Activated CD4-positive, alpha-beta T cell treated with anti-CD3 and anti-CD28 coated beads for 36 hours (primary cell): ENCODE results near the gene SDSL. TPM values are rescaled to one million over a fixed set of nuclear protein-coding genes. Genes with fewer than 3 reads are reported as not detected.

Experiments
- ATAC-seq: fragments of 200-7000 bp; cut with Tn5 transposase; one replicate; pipeline ENCODE4 v1.10.0; 2021; ENCODE audit warnings: mild to moderate bottlenecking, moderate library complexity
- CTCF ChIA-PET: fragments of 350-600 bp; sonication (Branson Sonifier 250); formaldehyde crosslinking; loops from one replicate; lab custom pipeline; 2021; ENCODE audit warnings: antibody characterized with exemption; lab: Charles Lee
- POLR2A ChIA-PET: fragments of 350-600 bp; sonication (Branson Sonifier 250); formaldehyde crosslinking; loops from one replicate; lab custom pipeline; 2021; ENCODE audit warnings: antibody characterized with exemption, inconsistent platforms; lab: Charles Lee
- DNase-seq: peaks from one replicate; pipeline ENCODE4 v3.0.0-alpha.2; 2020
- H3K27ac Mint-ChIP-seq: one replicate; pipeline ENCODE4 v1.8.0; 2021; ENCODE audit warnings: mixed read lengths
- H3K27me3 Mint-ChIP-seq: one replicate; pipeline ENCODE4 v1.8.0; 2021; ENCODE audit warnings: mixed read lengths
- H3K36me3 Mint-ChIP-seq: one replicate; pipeline ENCODE4 v1.8.0; 2021; ENCODE audit warnings: low read depth, mixed read lengths
- H3K4me1 Mint-ChIP-seq: one replicate; pipeline ENCODE4 v1.8.0; 2021; ENCODE audit warnings: mixed read lengths
- H3K4me3 Mint-ChIP-seq: one replicate; pipeline ENCODE4 v1.8.0; 2021; ENCODE audit warnings: mild to moderate bottlenecking, moderate library complexity, mixed read lengths
- H3K9me3 Mint-ChIP-seq: one replicate; pipeline ENCODE4 v1.8.0; 2021; ENCODE audit warnings: low read depth, mixed read lengths
- intact Hi-C, 2 experiments: fragments of 100-400 bp; cut with DNase I in 1 of 2; cut with micrococcal nuclease in 1 of 2; formaldehyde crosslinking; loops; one replicate each; pipeline versions ENCODE4 v1.14.2 to v1.15.1; 2022 to 2024; cut with DNase I, micrococcal nuclease
- total RNA-seq, 2 experiments: library from RNA; stranded (reverse); gene quantifications; one replicate each; pipeline ENCODE4 v1.2.3, GENCODE V29; 2021

The SDSL gene
- total RNA-seq, 2 experiments from 2014 or later = 1.5 to 3.9 TPM

DNA sequence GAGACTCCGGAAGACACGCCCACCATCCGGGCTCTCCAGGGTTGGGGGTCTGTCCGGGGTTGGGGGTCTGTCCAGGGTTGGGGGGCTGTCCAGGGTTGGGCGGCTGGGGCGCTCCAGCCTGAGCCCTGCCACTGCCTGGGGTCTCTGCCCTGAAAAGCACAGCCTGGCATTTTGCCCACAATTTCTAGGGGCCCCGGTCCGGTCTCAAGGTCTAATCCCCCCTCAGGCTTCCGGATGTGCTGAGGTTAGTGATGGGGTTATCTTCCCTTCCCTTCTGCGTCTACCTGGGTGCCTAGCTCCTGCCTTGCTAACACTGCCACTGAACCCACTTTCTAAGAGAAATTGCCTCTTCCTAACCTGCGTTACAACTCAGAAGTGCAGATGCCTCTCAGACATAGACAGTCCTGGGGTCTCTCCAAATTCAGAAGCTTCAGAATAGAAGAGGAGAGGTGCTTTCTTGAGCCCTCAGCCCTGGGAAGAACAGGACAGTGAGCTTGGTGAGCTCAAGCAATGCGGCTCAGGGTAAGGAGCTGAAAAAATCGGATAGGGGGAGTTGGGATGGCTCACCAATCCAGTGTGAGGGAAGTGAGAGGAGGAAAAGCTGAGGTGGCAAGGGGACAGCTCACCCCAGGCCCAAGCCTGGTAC lies 43.8 kb downstream of the SDSL start:
- Mint-ChIP-seq H3K4me1 (peaks cover 23% of the 10 kb centered on the region), H3K4me3 (no peak overlapping the region)
- CTCF ChIA-PET = interaction anchor here (0.5 to 0.6 kb wide), 2 partner anchors 13 to 719 kb away, joined by 3 read pairs; no protein-coding TSS in a partner anchor

DNA sequence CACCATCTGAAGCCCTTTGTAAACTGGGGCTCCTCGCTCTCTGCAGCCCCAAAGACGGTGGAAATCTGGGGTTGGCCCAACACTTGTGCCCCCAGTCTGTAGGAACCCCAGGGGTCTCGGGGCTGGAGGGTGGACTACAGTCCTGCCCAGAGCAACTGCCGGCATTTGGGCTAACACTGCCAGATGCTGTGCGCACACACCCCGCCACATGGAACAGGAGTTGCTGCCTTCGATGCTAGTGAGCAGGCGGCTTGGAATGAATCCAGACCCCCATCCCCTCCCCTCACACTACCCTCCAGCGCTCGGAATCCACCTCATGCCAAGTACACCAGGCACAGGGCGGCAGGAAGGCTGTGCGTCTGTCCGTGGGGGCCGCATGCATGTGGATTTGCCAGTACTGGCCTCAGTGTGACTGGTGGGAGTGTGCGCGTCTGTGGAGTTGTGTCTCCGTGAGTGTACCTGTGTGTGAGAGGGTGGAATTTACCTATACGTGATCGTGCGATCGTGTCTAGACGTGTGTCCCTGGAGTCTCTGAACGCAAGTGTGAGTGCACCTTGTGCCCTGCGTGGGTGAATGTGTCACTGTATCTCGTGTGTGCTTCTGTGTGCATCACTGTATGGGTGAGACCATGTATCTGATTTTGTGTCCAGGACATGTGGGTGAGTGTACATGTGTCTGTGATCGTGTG lies 44.4 kb downstream of the SDSL start:
- intact Hi-C loops = loop anchor here (2.0 to 10.0 kb wide), 5 partner anchors 14 to 1231 kb away; partner anchors contain the start of gene TBX3 (in 1 of the 2)
- H3K36me3 Mint-ChIP-seq = no peaks in the 10 kb centered on the region
- DNase-seq (no peak), ATAC-seq (no peak)
- ChIA-PET CTCF (interaction anchor here (0.5 kb wide), 1 partner anchor 719 kb away, joined by 3 read pairs; no protein-coding TSS in a partner anchor), POLR2A (interaction anchor here (0.6 kb wide), 1 partner anchor 245 kb away, joined by 3 read pairs; no protein-coding TSS in a partner anchor)
- no peaks in the 10 kb centered on the region for H3K9me3 Mint-ChIP-seq
- no peak overlapping the region for H3K4me3 Mint-ChIP-seq
- peaks cover 61% of the 10 kb centered on the region for H3K27me3 Mint-ChIP-seq
- H3K27ac Mint-ChIP-seq = no peak overlapping the region
- H3K4me1 Mint-ChIP-seq = peaks cover 23% of the 10 kb centered on the region

More for the DNA sequence above, 43.8 kb downstream of the SDSL start:
- no peak overlapping the region for H3K27ac Mint-ChIP-seq
- ATAC-seq (no peak), DNase-seq (no peak)
- POLR2A ChIA-PET = interaction anchor here (0.6 kb wide), 1 partner anchor 244 kb away, joined by 3 read pairs; no protein-coding TSS in a partner anchor
- H3K27me3 Mint-ChIP-seq = peaks cover 63% of the 10 kb centered on the region
- no peaks in the 10 kb centered on the region for H3K36me3 Mint-ChIP-seq
- intact Hi-C loops = loop anchor here (2.0 to 10.0 kb wide), 5 partner anchors 15 to 1231 kb away; partner anchors contain the start of gene TBX3 (in 1 of the 2)
- no peaks in the 10 kb centered on the region for H3K9me3 Mint-ChIP-seq

DNA sequence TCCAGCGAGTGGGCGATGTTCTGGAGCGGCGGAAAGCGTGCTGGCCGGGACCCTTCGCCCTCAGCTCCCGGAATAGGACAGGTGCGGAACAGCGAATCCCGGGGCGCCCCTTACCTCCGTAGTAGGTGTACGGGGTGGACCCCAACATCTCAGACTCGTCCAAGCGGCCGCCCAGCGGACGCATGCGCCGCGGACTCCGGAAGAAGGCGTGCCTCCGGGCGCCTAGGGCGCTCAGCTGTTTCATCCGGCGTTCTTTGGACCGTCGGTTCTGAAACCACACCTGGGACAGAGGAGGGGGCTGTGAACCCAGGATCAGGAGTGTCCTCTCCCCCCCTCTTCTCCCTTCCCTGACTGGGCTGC lies 44.9 kb downstream of the SDSL start:
- no peak for ATAC-seq
- DNase-seq = no peak
- peaks cover 22% of the 10 kb centered on the region for H3K4me1 Mint-ChIP-seq
- peaks cover 63% of the 10 kb centered on the region for H3K27me3 Mint-ChIP-seq
- no peak overlapping the region for H3K4me3 Mint-ChIP-seq
- no peaks in the 10 kb centered on the region for H3K9me3 Mint-ChIP-seq
- H3K27ac Mint-ChIP-seq = no peak overlapping the region
- POLR2A ChIA-PET = no interaction called here
- CTCF ChIA-PET = no interaction called here
- intact Hi-C loops = loop anchor here (2.0 to 10.0 kb wide), 5 partner anchors 14 to 1230 kb away; partner anchors contain the start of gene TBX3 (in 1 of the 2)
- H3K36me3 Mint-ChIP-seq = no peaks in the 10 kb centered on the region

DNA sequence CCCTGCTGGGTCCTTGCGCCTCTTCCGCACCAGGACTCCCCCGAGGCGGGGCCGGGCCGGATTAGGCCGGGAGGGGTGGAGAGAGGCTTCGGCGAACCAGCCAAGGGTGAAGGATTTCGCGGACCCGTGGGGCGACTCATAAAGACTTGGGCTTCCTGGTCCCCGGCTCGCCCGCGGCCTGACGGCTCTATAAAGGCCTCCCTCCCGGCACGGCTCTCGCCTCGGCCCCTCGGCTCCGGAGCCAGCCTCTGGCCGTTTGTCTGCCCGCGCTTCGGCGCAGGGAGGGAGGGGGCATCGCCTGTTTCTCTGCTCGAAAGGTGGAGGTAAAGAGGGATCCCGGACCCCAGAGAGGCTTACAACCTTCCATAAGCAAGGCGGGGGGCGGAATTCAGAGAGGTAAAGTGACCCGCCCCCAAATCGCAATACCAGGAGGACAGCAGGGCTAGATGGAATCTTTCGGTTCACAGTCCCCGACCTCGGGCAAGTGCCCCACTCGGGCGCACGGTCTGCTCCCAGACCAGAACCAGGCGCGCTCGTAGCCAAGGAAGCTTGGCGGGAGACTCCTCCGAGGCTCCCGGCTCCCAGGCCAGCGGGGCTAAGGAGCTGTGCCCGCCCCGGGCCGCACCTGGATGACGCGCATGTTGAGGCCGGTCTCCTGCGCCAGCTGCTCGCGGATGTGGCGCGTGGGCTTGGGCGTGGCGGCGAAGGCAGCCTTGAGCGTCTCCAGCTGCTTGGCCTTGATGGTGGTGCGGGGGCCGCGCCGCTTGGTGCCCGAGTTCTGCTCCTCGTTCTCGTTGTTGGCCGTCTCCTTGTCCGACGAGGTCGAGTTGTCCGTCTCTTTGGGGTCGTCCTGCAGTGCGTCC lies 45.6 kb downstream of the SDSL start:
- ChIA-PET CTCF (interaction anchor here (0.7 kb wide), 1 partner anchor 12 kb away, joined by 3 read pairs; no protein-coding TSS in a partner anchor), POLR2A (no interaction called here)
- Mint-ChIP-seq H3K9me3 (no peaks in the 10 kb centered on the region), H3K4me1 (peaks cover 18% of the 10 kb centered on the region), H3K4me3 (no peak overlapping the region), H3K27me3 (peaks cover 64% of the 10 kb centered on the region), H3K36me3 (no peaks in the 10 kb centered on the region), H3K27ac (no peak overlapping the region)
- intact Hi-C loops = loop anchor here (2.0 to 10.0 kb wide), 5 partner anchors 13 to 1230 kb away; partner anchors contain the start of gene TBX3 (in 1 of the 2)
- ATAC-seq (no peak), DNase-seq (no peak)

DNA sequence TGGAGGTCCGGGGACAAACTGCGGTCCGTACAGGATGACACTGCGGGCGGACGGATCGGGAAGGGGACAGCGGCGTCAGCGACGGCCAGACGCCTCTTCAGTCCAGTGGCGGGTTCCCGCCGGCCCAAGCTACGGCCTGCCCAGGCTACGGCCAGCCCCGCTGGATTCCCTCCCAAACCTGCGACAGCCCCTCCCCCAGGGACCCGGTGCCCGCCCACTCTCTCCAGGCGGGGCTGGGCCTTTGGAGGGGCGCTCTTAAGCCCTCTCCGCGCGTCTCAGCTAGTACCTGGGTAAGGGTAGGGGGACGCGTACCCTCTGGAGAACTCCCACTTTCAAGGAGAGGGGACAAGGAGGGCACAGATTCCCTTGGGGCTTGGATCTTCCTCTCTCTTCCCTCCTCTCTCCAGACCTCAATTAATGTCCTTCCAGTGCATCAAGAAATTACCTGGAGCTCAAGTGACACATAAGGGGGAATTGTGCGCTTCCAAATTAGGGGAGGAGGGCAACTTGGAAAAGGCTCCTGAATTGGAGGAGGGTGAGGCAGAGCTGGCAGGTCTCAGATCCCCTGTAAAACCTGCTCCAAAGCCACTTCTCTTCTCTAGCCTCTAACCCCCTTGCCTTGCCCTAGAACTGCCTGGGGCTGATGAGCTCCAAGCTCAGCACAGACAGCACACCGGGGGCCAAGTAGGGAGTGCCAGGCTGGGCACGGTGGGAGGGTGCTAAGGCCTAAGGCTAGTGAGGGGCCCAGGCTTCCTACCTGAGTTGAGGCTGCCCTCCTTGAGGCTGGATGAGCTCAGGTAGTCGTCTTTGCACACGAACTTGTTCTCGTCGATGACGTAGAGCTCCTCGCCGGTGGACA lies 46.4 kb downstream of the SDSL start:
- H3K27ac Mint-ChIP-seq = no peak overlapping the region
- ChIA-PET POLR2A (no interaction called here), CTCF (interaction anchor here (0.6 to 0.9 kb wide), 2 partner anchors 166 to 237 kb away, joined by 3 read pairs; no protein-coding TSS in a partner anchor)
- H3K4me3 Mint-ChIP-seq = no peak overlapping the region
- no peaks in the 10 kb centered on the region for H3K36me3 Mint-ChIP-seq
- ATAC-seq (no peak), DNase-seq (no peak)
- intact Hi-C loops = loop anchor here (5.0 to 10.0 kb wide), 4 partner anchors 929 to 1229 kb away; partner anchors contain the start of gene TBX3 (in 1 of the 2)
- peaks cover 68% of the 10 kb centered on the region for H3K27me3 Mint-ChIP-seq
- peaks cover 13% of the 10 kb centered on the region for H3K4me1 Mint-ChIP-seq
- no peaks in the 10 kb centered on the region for H3K9me3 Mint-ChIP-seq

DNA sequence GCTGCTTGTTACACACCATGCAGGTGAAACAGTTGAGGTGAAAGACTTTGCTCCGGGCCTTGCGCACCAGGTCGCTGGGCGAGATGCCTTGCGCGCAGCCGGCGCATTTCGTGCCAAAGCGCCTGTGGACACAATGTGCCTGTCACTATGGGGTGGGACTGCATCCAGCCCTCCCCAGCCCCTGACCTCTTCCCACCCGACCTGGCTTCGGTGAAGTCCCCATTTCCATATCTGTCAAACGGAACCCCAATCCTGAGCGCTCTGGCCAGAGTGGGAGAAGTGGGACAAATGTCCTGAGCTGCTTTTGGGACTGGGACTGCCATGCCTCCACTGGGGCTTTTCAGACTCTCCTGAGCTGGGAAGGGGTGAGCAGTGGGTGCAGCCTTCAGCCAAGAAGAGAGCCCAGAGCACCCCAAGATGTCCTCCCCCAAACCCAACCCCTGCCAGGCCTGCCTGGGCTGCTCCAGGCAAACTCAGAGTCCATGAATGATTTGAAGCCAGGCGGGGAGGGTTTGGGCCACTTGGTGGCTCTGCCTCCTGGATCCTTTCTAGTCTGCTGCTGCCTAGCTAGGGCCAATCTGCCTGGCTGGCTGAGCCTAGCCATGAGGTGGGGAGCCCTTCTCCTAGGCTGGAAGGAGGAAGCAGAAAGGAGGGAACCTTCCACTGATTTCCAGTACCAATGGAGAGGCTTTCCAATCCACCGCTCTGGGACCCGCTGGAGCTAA lies 47.2 kb downstream of the SDSL start:
- intact Hi-C loops = loop anchor here (5.0 to 10.0 kb wide), 4 partner anchors 928 to 1228 kb away; partner anchors contain the start of gene TBX3 (in 1 of the 2)
- no peaks in the 10 kb centered on the region for H3K36me3 Mint-ChIP-seq
- CTCF ChIA-PET = interaction anchor here (0.6 to 0.9 kb wide), 2 partner anchors 166 to 237 kb away, joined by 3 read pairs; no protein-coding TSS in a partner anchor

DNA sequence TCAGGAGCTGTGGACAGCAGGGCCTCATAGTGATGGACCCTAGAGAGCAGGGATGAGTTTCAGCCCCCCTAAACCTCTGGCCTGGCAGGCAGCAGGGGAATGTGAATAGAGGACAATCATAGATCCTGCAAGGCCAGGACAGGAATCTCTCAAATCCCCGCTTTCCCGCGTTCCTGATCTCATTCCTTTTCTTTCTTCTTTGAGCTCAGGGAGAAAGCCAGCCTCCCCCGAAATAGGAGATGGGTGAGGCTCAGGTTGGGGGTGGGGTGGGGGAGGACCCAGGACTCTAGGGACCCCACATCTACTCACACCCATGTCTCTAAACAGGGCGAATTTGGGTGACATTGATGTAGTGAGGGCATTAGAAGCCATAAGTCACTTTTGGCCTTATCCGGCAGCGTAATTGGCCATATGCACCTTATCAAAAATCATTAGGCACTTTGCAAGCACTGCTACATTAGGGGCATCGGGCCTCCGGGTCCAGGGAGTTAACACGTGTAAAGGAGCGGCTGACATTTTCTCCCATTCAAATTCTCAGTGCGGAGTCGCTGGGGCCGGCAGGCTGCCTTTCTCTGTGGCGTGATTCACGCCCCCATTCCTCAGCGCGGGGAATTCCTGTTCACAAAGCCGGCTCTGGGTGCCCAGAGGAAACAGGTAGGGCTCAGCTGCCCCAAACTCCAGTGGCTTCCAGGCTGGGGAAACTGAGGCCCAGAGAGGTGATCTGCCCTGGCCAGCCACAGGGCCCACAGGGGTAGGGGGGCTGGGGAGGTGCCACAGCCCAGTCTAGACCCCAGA lies 48.0 kb downstream of the SDSL start:
- Mint-ChIP-seq H3K27me3 (peaks cover 66% of the 10 kb centered on the region), H3K27ac (no peak overlapping the region), H3K4me1 (peaks cover 11% of the 10 kb centered on the region), H3K4me3 (no peak overlapping the region), H3K9me3 (no peaks in the 10 kb centered on the region), H3K36me3 (no peaks in the 10 kb centered on the region)
- ChIA-PET POLR2A (no interaction called here), CTCF (no interaction called here)
- no peak for DNase-seq
- intact Hi-C loops = loop anchor here (5.0 to 10.0 kb wide), 6 partner anchors 927 to 1227 kb away; partner anchors contain the start of genes TBX3 (in 1 of the 2) and TBX5 (in 1 of the 2)
- ATAC-seq = no peak

More for the DNA sequence above, 47.2 kb downstream of the SDSL start:
- ATAC-seq (no peak), DNase-seq (no peak)
- Mint-ChIP-seq H3K9me3 (no peaks in the 10 kb centered on the region), H3K4me1 (peaks cover 9% of the 10 kb centered on the region), H3K27ac (no peak overlapping the region), H3K27me3 (peaks cover 65% of the 10 kb centered on the region), H3K4me3 (no peak overlapping the region)
- POLR2A ChIA-PET = no interaction called here

DNA sequence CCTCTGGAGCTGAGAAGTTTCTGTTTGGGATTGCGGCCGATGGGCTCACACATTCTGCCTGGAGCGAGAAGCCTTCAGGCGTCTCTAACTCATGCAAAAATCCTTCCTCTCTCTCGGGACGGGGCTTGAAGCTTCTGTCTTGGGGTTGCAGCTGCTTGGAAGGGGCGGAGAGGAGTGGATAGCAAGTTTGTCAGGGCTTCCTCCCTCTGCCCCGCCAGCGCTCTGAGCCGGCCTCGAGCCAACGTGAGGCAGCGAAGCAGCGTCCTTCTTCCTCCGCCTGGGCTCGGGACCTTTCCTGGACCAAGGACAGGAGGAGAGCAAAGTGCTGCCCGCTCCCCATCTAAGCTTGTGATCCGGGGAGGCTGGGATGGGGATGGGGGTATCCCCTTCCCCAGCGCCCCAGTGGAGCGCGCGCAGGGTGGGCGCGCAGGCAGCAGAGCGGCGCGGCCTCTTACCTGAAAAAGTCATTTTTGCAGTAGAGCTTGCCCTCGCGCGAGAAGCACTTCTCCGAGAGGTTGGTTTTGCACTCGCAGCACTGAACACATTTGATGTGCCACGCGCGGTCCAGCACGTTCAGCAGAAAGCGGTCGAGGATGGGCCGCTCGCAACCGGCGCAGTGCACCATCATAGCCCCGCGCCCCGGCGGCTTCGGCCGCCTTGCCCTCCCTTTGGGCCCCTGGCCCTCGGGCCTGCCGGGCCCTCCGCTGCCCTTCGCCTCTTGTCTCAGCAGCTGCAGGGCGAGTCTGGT lies 48.9 kb downstream of the SDSL start:
- Mint-ChIP-seq H3K27me3 (peaks cover 72% of the 10 kb centered on the region), H3K36me3 (no peaks in the 10 kb centered on the region), H3K4me3 (no peak overlapping the region), H3K4me1 (peaks cover 9% of the 10 kb centered on the region), H3K27ac (no peak overlapping the region), H3K9me3 (no peaks in the 10 kb centered on the region)
- ATAC-seq = no peak
- intact Hi-C loops = loop anchor here (5.0 to 10.0 kb wide), 2 partner anchors 936 to 1194 kb away; partner anchors contain the start of gene TBX5 (in 1 of the 2)
- POLR2A ChIA-PET = no interaction called here
- no peak for DNase-seq
- CTCF ChIA-PET = no interaction called here
